ENCODE results near the gene CDH23.

The CDH23 gene

GRCh38 chr10:71715026-71715425 lies 318.3 kb downstream of the CDH23 start:
- DNase-seq: no peak

GRCh38 chr10:71715860-71716259 lies 319.1 kb downstream of the CDH23 start:
- no peak for DNase-seq

GRCh38 chr10:71716426-71716825 lies 319.7 kb downstream of the CDH23 start:
- no peak for DNase-seq

GRCh38 chr10:71717056-71717455 lies 320.3 kb downstream of the CDH23 start:
- no peak for DNase-seq

- DNase-seq: no peak
Measured at GRCh38 chr10:71717551-71717951, 320.8 kb downstream of the CDH23 start.

- no peak for DNase-seq
Measured at GRCh38 chr10:71718165-71718698, 321.5 kb downstream of the CDH23 start.

- no peak for DNase-seq
Measured at GRCh38 chr10:71719042-71719441, 322.3 kb downstream of the CDH23 start.

- DNase-seq: no peak
Measured at GRCh38 chr10:71719464-71720201, 322.9 kb downstream of the CDH23 start, which contains the start of gene C10orf105. TSS of gene C10orf105 (minus strand) at chr10:71719778. CDS start at chr10:71716337, 3,441 bp downstream.

- DNase-seq: no peak
Measured at GRCh38 chr10:71720288-71720687, 323.6 kb downstream of the CDH23 start.

- no peak for DNase-seq
Measured at GRCh38 chr10:71721313-71721712, 324.6 kb downstream of the CDH23 start.

- no peak for DNase-seq
Measured at GRCh38 chr10:71722849-71723248, 326.1 kb downstream of the CDH23 start.

- no peak for DNase-seq
Measured at GRCh38 chr10:71723311-71723710, 326.6 kb downstream of the CDH23 start.

GRCh38 chr10:71724539-71724938 lies 327.8 kb downstream of the CDH23 start:
- DNase-seq: no peak

GRCh38 chr10:71725249-71725648 lies 328.5 kb downstream of the CDH23 start:
- no peak for DNase-seq

GRCh38 chr10:71725998-71726579 lies 329.4 kb downstream of the CDH23 start:
- peak; percentile 34 to 54 for DNase-seq

GRCh38 chr10:71726580-71727104 lies 329.9 kb downstream of the CDH23 start:
- DNase-seq: no peak

GRCh38 chr10:71727105-71727737 lies 330.5 kb downstream of the CDH23 start:
- peak in 1 of 2 donors; percentile 28 for DNase-seq

GRCh38 chr10:71727738-71728737 lies 331.3 kb downstream of the CDH23 start:
- peak; percentile 38 to 45 for DNase-seq

- peak; percentile 25 to 26 for DNase-seq
Measured at GRCh38 chr10:71729161-71729636, 332.5 kb downstream of the CDH23 start.

GRCh38 chr10:71731791-71732190 lies 335.1 kb downstream of the CDH23 start:
- no peak for DNase-seq

GRCh38 chr10:71734797-71735196 lies 338.1 kb downstream of the CDH23 start:
- no peak for DNase-seq

All from bone marrow (tissue), 2 donors.